BLaER1 (cell line): ENCODE measurements around the gene SMPD3.
A peak's percentile ranks its signal among the peaks of the same experiment; 100 is the strongest.

Experiments
- H3K27ac ChIP-seq: shearing (Covaris generic); formaldehyde crosslinking; 2 replicates; pipeline ENCODE4 v1.8.1; 2022
- H3K27me3 ChIP-seq: shearing (Covaris generic); formaldehyde crosslinking; 2 replicates; pipeline ENCODE4 v1.8.1; 2022
- H3K36me3 ChIP-seq: shearing (Covaris generic); formaldehyde crosslinking; 2 replicates; pipeline ENCODE4 v1.8.1; 2022
- H3K4me1 ChIP-seq: shearing (Covaris generic); formaldehyde crosslinking; 2 replicates; pipeline ENCODE4 v1.8.1; 2022
- H3K4me2 ChIP-seq: shearing (Covaris generic); formaldehyde crosslinking; 2 replicates; pipeline ENCODE4 v1.8.1; 2022
- H3K4me3 ChIP-seq: shearing (Covaris generic); formaldehyde crosslinking; 2 replicates; pipeline ENCODE4 v1.8.1; 2022
- H3K9ac ChIP-seq: shearing (Covaris generic); formaldehyde crosslinking; 2 replicates; pipeline ENCODE4 v1.8.1; 2022
- H3K9me3 ChIP-seq: shearing (Covaris generic); formaldehyde crosslinking; 2 replicates; pipeline ENCODE4 v1.8.1; 2022
- H4K20me1 ChIP-seq: shearing (Covaris generic); formaldehyde crosslinking; 2 replicates; pipeline ENCODE4 v1.8.1; 2022
- Cebpa-rat ChIP-seq: shearing (Covaris generic); IDR thresholded peaks from 2 replicates; pipeline ENCODE4 v1.8.1; 2022

The SMPD3 gene

GRCh38 chr16:68379472-68380347, 68.6 kb downstream of the SMPD3 start:
- H3K4me2 ChIP-seq, result peak overlapping the region; percentile 14
- H3K9me3 ChIP-seq, result no peaks in the 10 kb centered on the region

GRCh38 chr16:68378436-68379415, 69.6 kb downstream of the SMPD3 start:
- H4K20me1 ChIP-seq, result no peaks in the 10 kb centered on the region
- no peaks in the 10 kb centered on the region for H3K9me3 ChIP-seq
- H3K27ac ChIP-seq, result no peak overlapping the region
- no peak overlapping the region for H3K9ac ChIP-seq
- no peaks in the 10 kb centered on the region for H3K27me3 ChIP-seq
- peaks cover 26% of the 10 kb centered on the region for H3K4me1 ChIP-seq
- H3K4me2 ChIP-seq, result peak overlapping the region; percentile 14
- no peak for TF ChIP-seq Cebpa-rat
- no peak overlapping the region for H3K4me3 ChIP-seq
- no peaks in the 10 kb centered on the region for H3K36me3 ChIP-seq

More at GRCh38 chr16:68379472-68380347, 68.6 kb downstream of the SMPD3 start:
- Histone ChIP-seq H4K20me1 (no peaks in the 10 kb centered on the region), H3K4me1 (peaks cover 29% of the 10 kb centered on the region), H3K27ac (no peak overlapping the region), H3K27me3 (no peaks in the 10 kb centered on the region), H3K4me3 (no peak overlapping the region), H3K36me3 (no peaks in the 10 kb centered on the region), H3K9ac (no peak overlapping the region)
- TF ChIP-seq Cebpa-rat, result no peak

GRCh38 chr16:68377667-68378393, 70.5 kb downstream of the SMPD3 start:
- Histone ChIP-seq H3K4me3 (no peak overlapping the region), H3K9ac (no peak overlapping the region), H4K20me1 (no peaks in the 10 kb centered on the region), H3K4me2 (peak overlapping the region; percentile 14; the same call in 1 of the 2 replicates), H3K9me3 (no peaks in the 10 kb centered on the region), H3K36me3 (no peaks in the 10 kb centered on the region), H3K27ac (no peak overlapping the region), H3K4me1 (peaks cover 33% of the 10 kb centered on the region), H3K27me3 (no peaks in the 10 kb centered on the region; the same call in 1 of the 2 replicates)
- TF ChIP-seq Cebpa-rat, result no peak

GRCh38 chr16:68377221-68377620, 71.1 kb downstream of the SMPD3 start:
- H3K4me2 ChIP-seq, result no peak overlapping the region
- H3K27ac ChIP-seq, result no peak overlapping the region
- H3K9me3 ChIP-seq, result no peaks in the 10 kb centered on the region
- TF ChIP-seq Cebpa-rat, result no peak
- no peak overlapping the region for H3K9ac ChIP-seq
- peaks cover 27% of the 10 kb centered on the region for H3K4me1 ChIP-seq
- H3K4me3 ChIP-seq, result no peak overlapping the region
- no peaks in the 10 kb centered on the region; the same call in 1 of the 2 replicates for H3K27me3 ChIP-seq
- H3K36me3 ChIP-seq, result no peaks in the 10 kb centered on the region
- no peaks in the 10 kb centered on the region for H4K20me1 ChIP-seq

- peaks cover under 1% of the 10 kb centered on the region; the same call in 1 of the 2 replicates for H3K27me3 ChIP-seq
- peaks cover 30% of the 10 kb centered on the region for H3K4me1 ChIP-seq
- no peaks in the 10 kb centered on the region for H4K20me1 ChIP-seq
- no peak overlapping the region for H3K4me3 ChIP-seq
- H3K9ac ChIP-seq, result no peak overlapping the region
- H3K9me3 ChIP-seq, result no peaks in the 10 kb centered on the region
- no peaks in the 10 kb centered on the region for H3K36me3 ChIP-seq
- H3K27ac ChIP-seq, result no peak overlapping the region
- no peak for TF ChIP-seq Cebpa-rat
- H3K4me2 ChIP-seq, result no peak overlapping the region
Measured at GRCh38 chr16:68376590-68376989, 71.7 kb downstream of the SMPD3 start.

- Histone ChIP-seq H3K9ac (no peak overlapping the region), H3K9me3 (no peaks in the 10 kb centered on the region), H4K20me1 (peaks cover 5% of the 10 kb centered on the region; the same call in 1 of the 2 replicates), H3K27me3 (peaks cover 6% of the 10 kb centered on the region), H3K4me3 (no peak overlapping the region), H3K36me3 (no peaks in the 10 kb centered on the region), H3K4me1 (peaks cover 36% of the 10 kb centered on the region), H3K27ac (no peak overlapping the region), H3K4me2 (no peak overlapping the region)
- no peak for TF ChIP-seq Cebpa-rat
Measured at GRCh38 chr16:68375801-68376536, 72.3 kb downstream of the SMPD3 start.

- H3K4me3 ChIP-seq, result no peak overlapping the region
- no peaks in the 10 kb centered on the region for H3K9me3 ChIP-seq
- H3K4me1 ChIP-seq, result peaks cover 45% of the 10 kb centered on the region
- peaks cover 14% of the 10 kb centered on the region; the same call in 1 of the 2 replicates for H4K20me1 ChIP-seq
- no peak overlapping the region for H3K9ac ChIP-seq
- H3K36me3 ChIP-seq, result no peaks in the 10 kb centered on the region
- no peak for TF ChIP-seq Cebpa-rat
- peaks cover 6% of the 10 kb centered on the region for H3K27me3 ChIP-seq
- no peak overlapping the region for H3K27ac ChIP-seq
- H3K4me2 ChIP-seq, result no peak overlapping the region
Measured at GRCh38 chr16:68374961-68375660, 73.2 kb downstream of the SMPD3 start.

GRCh38 chr16:68374246-68374805, 74.0 kb downstream of the SMPD3 start:
- no peaks in the 10 kb centered on the region for H3K9me3 ChIP-seq
- no peaks in the 10 kb centered on the region for H3K36me3 ChIP-seq
- H3K4me3 ChIP-seq, result no peak overlapping the region
- H3K27ac ChIP-seq, result no peak overlapping the region
- no peak overlapping the region for H3K9ac ChIP-seq
- no peak for TF ChIP-seq Cebpa-rat
- H4K20me1 ChIP-seq, result peaks cover 22% of the 10 kb centered on the region; the same call in 1 of the 2 replicates
- H3K4me2 ChIP-seq, result no peak overlapping the region
- peaks cover 6% of the 10 kb centered on the region for H3K27me3 ChIP-seq
- peaks cover 49% of the 10 kb centered on the region for H3K4me1 ChIP-seq
